Measurements from ENCODE around the gene KANK3. TPM values are rescaled to one million over a fixed set of nuclear protein-coding genes. Genes with fewer than 3 reads are reported as not detected.
"Not testable (repeated sequence)": the region's sequence is repeated elsewhere in the genome, so short reads cannot be mapped to it uniquely, and the experiment has no call there.

Gene KANK3
- total RNA-seq, 4 donors from 2014 or later, result 7.1 to 48.7 (median 18.9) TPM

- ATAC-seq (ENCODE audit: low FRiP score) (peak; percentile 58), DNase-seq (ENCODE audit: low spot score) (no peak)
- no peak for TF ChIP-seq CTCF (IDR thresholded peaks at IDR 0.05)
These were observed 9.2 kb upstream of the KANK3 start for GRCh38 chr19:8352134-8352827.

- ATAC-seq (ENCODE audit: low FRiP score); DNase-seq (ENCODE audit: low spot score): not testable (repeated sequence)
These were observed 6.7 kb upstream of the KANK3 start for GRCh38 chr19:8349629-8350372.

- ATAC-seq (ENCODE audit: low FRiP score) (no peak), DNase-seq (ENCODE audit: low spot score) (no peak)
- TF ChIP-seq CTCF (IDR thresholded peaks at IDR 0.05), result no peak
These were observed 402 bp upstream of the KANK3 start for GRCh38 chr19:8343483-8343844.

- no peak for TF ChIP-seq CTCF (IDR thresholded peaks at IDR 0.05)
- no peak for DNase-seq (ENCODE audit: low spot score)
- no peak for ATAC-seq (ENCODE audit: low FRiP score)
These were observed 762 bp downstream of the KANK3 start for GRCh38 chr19:8342316-8342683.

- not testable (repeated sequence) for ATAC-seq (ENCODE audit: low FRiP score); DNase-seq (ENCODE audit: low spot score)
These were observed 1.6 kb downstream of the KANK3 start for GRCh38 chr19:8341504-8341903.

GRCh38 chr19:8340341-8341096 is 2.5 kb downstream of the KANK3 start:
- ATAC-seq (ENCODE audit: low FRiP score) (peak; percentile 27), DNase-seq (ENCODE audit: low spot score) (no peak)

GRCh38 chr19:8338835-8339234 is 4.2 kb downstream of the KANK3 start:
- TF ChIP-seq CTCF (IDR thresholded peaks at IDR 0.05), result no peak
- DNase-seq (ENCODE audit: low spot score) (no peak), ATAC-seq (ENCODE audit: low FRiP score) (no peak)

More at GRCh38 chr19:8340341-8341096, 2.5 kb downstream of the KANK3 start:
- no peak for TF ChIP-seq CTCF (IDR thresholded peaks at IDR 0.05)
